Activated CD4-positive, alpha-beta T cell treated with anti-CD3 and anti-CD28 coated beads, Interleukin-2, amount 10 ng/mL, durations not matched to agents 7 days and 5 days (primary cell): Measurements from ENCODE around the gene COX7C. TPM values are rescaled to one million over a fixed set of nuclear protein-coding genes. Genes with fewer than 3 reads are reported as not detected.
"Not testable (repeated sequence)": the region's sequence is repeated elsewhere in the genome, so short reads cannot be mapped to it uniquely, and the experiment has no call there.

Experiments used
- CTCF ChIA-PET: fragments of 350-600 bp; sonication (Branson Sonifier 250); formaldehyde crosslinking; loops from one replicate; lab custom pipeline; 2021; ENCODE audit warnings: antibody characterized with exemption; lab: Charles Lee
- POLR2A ChIA-PET: fragments of 350-600 bp; sonication (Branson Sonifier 250); formaldehyde crosslinking; loops from one replicate; lab custom pipeline; 2021; ENCODE audit warnings: antibody characterized with exemption; lab: Charles Lee
- DNase-seq: peaks from one replicate; pipeline ENCODE4 v3.0.0-alpha.2; 2020
- H3K27ac Mint-ChIP-seq: one replicate; pipeline ENCODE4 v1.8.0; 2021; ENCODE audit warnings: mild to moderate bottlenecking, moderate library complexity, mixed read lengths
- H3K27me3 Mint-ChIP-seq: one replicate; pipeline ENCODE4 v1.8.0; 2021; ENCODE audit warnings: mixed read lengths
- H3K36me3 Mint-ChIP-seq: one replicate; pipeline ENCODE4 v1.8.0; 2021; ENCODE audit warnings: low read depth, mixed read lengths
- H3K4me1 Mint-ChIP-seq: one replicate; pipeline ENCODE4 v1.8.0; 2021; ENCODE audit warnings: mixed read lengths
- H3K4me3 Mint-ChIP-seq: one replicate; pipeline ENCODE4 v1.8.0; 2021; ENCODE audit warnings: mild to moderate bottlenecking, moderate library complexity, mixed read lengths
- H3K9me3 Mint-ChIP-seq: one replicate; pipeline ENCODE4 v1.8.0; 2021; ENCODE audit warnings: mixed read lengths
- total RNA-seq, 2 experiments: library from RNA; stranded (reverse); gene quantifications; one replicate each; pipeline ENCODE4 v1.2.3, GENCODE V29; 2021

Gene COX7C
- total RNA-seq = 100 to 1,000 TPM; 441 to 448 TPM

- H3K27me3 Mint-ChIP-seq = peaks cover 6% of the 10 kb centered on the region
- H3K4me3 Mint-ChIP-seq = peak within 1 kb of the TSS; percentile 99
- POLR2A ChIA-PET = no interaction called here
- peak; percentile 97 for DNase-seq
- peaks cover 52% of the 10 kb centered on the region for H3K36me3 Mint-ChIP-seq
- peaks cover 33% of the 10 kb centered on the region for H3K4me1 Mint-ChIP-seq
- CTCF ChIA-PET = interaction anchor here (1.1 kb wide), 1 partner anchor 18 kb away, joined by 3 read pairs; no protein-coding TSS in a partner anchor
- H3K27ac Mint-ChIP-seq = peak within 1 kb of the TSS; percentile 99
- H3K9me3 Mint-ChIP-seq = peaks cover 7% of the 10 kb centered on the region
Observed at GRCh38 chr5:86617756-86618576, at the start of gene COX7C. TSS of gene COX7C (plus strand) at chr5:86617941. CDS start at chr5:86618056, 115 bp downstream.

- H3K4me1 Mint-ChIP-seq, H3K27me3 Mint-ChIP-seq, H3K4me3 Mint-ChIP-seq, DNase-seq, POLR2A ChIA-PET, CTCF ChIA-PET, H3K36me3 Mint-ChIP-seq, H3K9me3 Mint-ChIP-seq, H3K27ac Mint-ChIP-seq: not testable (repeated sequence)
Observed at GRCh38 chr5:86569522-86570426, 48.0 kb upstream of the COX7C start.

GRCh38 chr5:86570427-86571083, 47.2 kb upstream of the COX7C start:
- Mint-ChIP-seq H3K36me3 (no peaks in the 10 kb centered on the region), H3K4me1 (no peaks in the 10 kb centered on the region), H3K27ac (no peak overlapping the region), H3K27me3 (no peaks in the 10 kb centered on the region), H3K4me3 (no peak overlapping the region), H3K9me3 (peaks cover 3% of the 10 kb centered on the region)
- DNase-seq = no peak
- CTCF ChIA-PET = no interaction called here
- POLR2A ChIA-PET = no interaction called here

GRCh38 chr5:86571109-86571508, 46.6 kb upstream of the COX7C start:
- POLR2A ChIA-PET = not testable (repeated sequence)

GRCh38 chr5:86572825-86573517, 44.8 kb upstream of the COX7C start:
- H3K4me1 Mint-ChIP-seq = no peaks in the 10 kb centered on the region
- H3K9me3 Mint-ChIP-seq = peaks cover 3% of the 10 kb centered on the region
- H3K27ac Mint-ChIP-seq = no peak overlapping the region
- POLR2A ChIA-PET = no interaction called here
- no peak for DNase-seq
- no peaks in the 10 kb centered on the region for H3K36me3 Mint-ChIP-seq
- H3K4me3 Mint-ChIP-seq = no peak overlapping the region
- no peaks in the 10 kb centered on the region for H3K27me3 Mint-ChIP-seq
- CTCF ChIA-PET = no interaction called here

More at GRCh38 chr5:86571109-86571508, 46.6 kb upstream of the COX7C start:
- H3K4me1 Mint-ChIP-seq, DNase-seq, H3K9me3 Mint-ChIP-seq, H3K36me3 Mint-ChIP-seq, H3K27ac Mint-ChIP-seq, CTCF ChIA-PET, H3K4me3 Mint-ChIP-seq, H3K27me3 Mint-ChIP-seq: not testable (repeated sequence)

GRCh38 chr5:86579502-86579901, 38.2 kb upstream of the COX7C start:
- CTCF ChIA-PET = no interaction called here
- Mint-ChIP-seq H3K27ac (no peak overlapping the region), H3K9me3 (no peaks in the 10 kb centered on the region), H3K4me3 (no peak overlapping the region), H3K4me1 (no peaks in the 10 kb centered on the region), H3K36me3 (no peaks in the 10 kb centered on the region), H3K27me3 (peaks cover 6% of the 10 kb centered on the region)
- POLR2A ChIA-PET = no interaction called here
- DNase-seq = no peak

- Mint-ChIP-seq H3K4me3 (no peak overlapping the region), H3K27me3 (peaks cover 19% of the 10 kb centered on the region), H3K27ac (no peak overlapping the region), H3K4me1 (no peaks in the 10 kb centered on the region), H3K36me3 (no peaks in the 10 kb centered on the region), H3K9me3 (no peaks in the 10 kb centered on the region)
- DNase-seq = no peak
- ChIA-PET POLR2A (no interaction called here), CTCF (no interaction called here)
Observed at GRCh38 chr5:86596476-86596875, 21.3 kb upstream of the COX7C start.

GRCh38 chr5:86605881-86606280, 11.9 kb upstream of the COX7C start:
- no peak overlapping the region for H3K4me3 Mint-ChIP-seq

GRCh38 chr5:86613455-86613854, 4.3 kb upstream of the COX7C start:
- DNase-seq = no peak

More at GRCh38 chr5:86605881-86606280, 11.9 kb upstream of the COX7C start:
- Mint-ChIP-seq H3K27ac (no peak overlapping the region), H3K27me3 (peaks cover 21% of the 10 kb centered on the region), H3K36me3 (no peaks in the 10 kb centered on the region), H3K9me3 (no peaks in the 10 kb centered on the region), H3K4me1 (no peaks in the 10 kb centered on the region)
- POLR2A ChIA-PET = no interaction called here
- CTCF ChIA-PET = no interaction called here
- no peak for DNase-seq

GRCh38 chr5:86617309-86617755, 409 bp upstream of the COX7C start:
- H3K4me1 Mint-ChIP-seq = peaks cover 33% of the 10 kb centered on the region
- DNase-seq = no peak
- ChIA-PET CTCF (interaction anchor here (1.1 kb wide), 1 partner anchor 19 kb away, joined by 3 read pairs; no protein-coding TSS in a partner anchor), POLR2A (no interaction called here)
- H3K27ac Mint-ChIP-seq = peak overlapping the region; percentile 99
- H3K36me3 Mint-ChIP-seq = peaks cover 46% of the 10 kb centered on the region
- peaks cover 9% of the 10 kb centered on the region for H3K27me3 Mint-ChIP-seq
- H3K9me3 Mint-ChIP-seq = peaks cover 7% of the 10 kb centered on the region
- peak overlapping the region; percentile 99 for H3K4me3 Mint-ChIP-seq

More at GRCh38 chr5:86613455-86613854, 4.3 kb upstream of the COX7C start:
- Mint-ChIP-seq H3K9me3 (peaks cover 7% of the 10 kb centered on the region), H3K36me3 (peaks cover 11% of the 10 kb centered on the region), H3K27me3 (peaks cover 27% of the 10 kb centered on the region), H3K4me3 (no peak overlapping the region), H3K4me1 (peaks cover 15% of the 10 kb centered on the region), H3K27ac (no peak overlapping the region)
- ChIA-PET CTCF (no interaction called here), POLR2A (no interaction called here)

GRCh38 chr5:86623785-86624483, 6.2 kb downstream of the COX7C start:
- no peaks in the 10 kb centered on the region for H3K9me3 Mint-ChIP-seq
- H3K27me3 Mint-ChIP-seq = peaks cover 5% of the 10 kb centered on the region
- peaks cover 15% of the 10 kb centered on the region for H3K4me1 Mint-ChIP-seq
- ChIA-PET CTCF (no interaction called here), POLR2A (no interaction called here)
- H3K27ac Mint-ChIP-seq = no peak overlapping the region
- no peak overlapping the region for H3K4me3 Mint-ChIP-seq
- no peak for DNase-seq
- H3K36me3 Mint-ChIP-seq = peaks cover 41% of the 10 kb centered on the region

- peaks cover 3% of the 10 kb centered on the region for H3K4me1 Mint-ChIP-seq
- H3K27me3 Mint-ChIP-seq = peaks cover 8% of the 10 kb centered on the region
- DNase-seq = no peak
- CTCF ChIA-PET = no interaction called here
- peaks cover 29% of the 10 kb centered on the region for H3K36me3 Mint-ChIP-seq
- no peak overlapping the region for H3K4me3 Mint-ChIP-seq
- H3K27ac Mint-ChIP-seq = no peak overlapping the region
- no peaks in the 10 kb centered on the region for H3K9me3 Mint-ChIP-seq
- POLR2A ChIA-PET = no interaction called here
Observed at GRCh38 chr5:86625148-86625547, 7.4 kb downstream of the COX7C start.
